HepG2 (cell line): Measurements from ENCODE around the gene SIAH2. TPM values are rescaled to one million over a fixed set of nuclear protein-coding genes. Genes with fewer than 3 reads are reported as not detected.

ENCODE experiments used
- ARNT ChIP-seq: fragments of 450-650 bp; IDR thresholded peaks from 2 replicates; pipeline ENCODE4 v1.6.1; 2017
- ASH2L ChIP-seq: fragments of 300-600, 200-600 bp; sonication (generic); IDR thresholded peaks from 2 replicates; pipeline ENCODE4 v1.7.0; 2017; ENCODE audit warnings: low read depth, mild to moderate bottlenecking, moderate library complexity, mixed read lengths, low read length; ENCODE audit not compliant: insufficient read length
- EZH2 ChIP-seq: conservative IDR thresholded peaks from 2 replicates; pipeline ENCODE4 v1.6.1; 2012; ENCODE audit warnings: mild to moderate bottlenecking, low read depth, low read length, moderate library complexity
- HDAC2 ChIP-seq: sonication (generic); formaldehyde crosslinking; IDR thresholded peaks from 2 replicates; pipeline ENCODE4 v1.4.0; 2020; ENCODE audit warnings: missing genetic modification reagents
- HNRNPLL ChIP-seq: fragments of 200-400 bp; formaldehyde crosslinking; IDR thresholded peaks from 2 replicates; pipeline ENCODE4 v1.6.1; 2017; ENCODE audit warnings: mild to moderate bottlenecking, low read depth, low read length; ENCODE audit not compliant: poor library complexity, severe bottlenecking
- JDP2 ChIP-seq: sonication (generic); formaldehyde crosslinking; IDR thresholded peaks from 2 replicates; pipeline ENCODE4 v1.8.1; 2022; ENCODE audit warnings: missing genetic modification reagents, borderline replicate concordance
- JUND ChIP-seq: sonication (generic); formaldehyde crosslinking; IDR thresholded peaks from 2 replicates; pipeline ENCODE4 v1.8.0; 2022; ENCODE audit warnings: mild to moderate bottlenecking, missing genetic modification reagents
- KDM2A ChIP-seq: sonication (generic); formaldehyde crosslinking; IDR thresholded peaks from 2 replicates; pipeline ENCODE4 v1.4.0; 2020; ENCODE audit warnings: low read depth, missing genetic modification reagents, borderline replicate concordance
- KDM4B ChIP-seq: sonication (generic); formaldehyde crosslinking; IDR thresholded peaks from 2 replicates; pipeline ENCODE4 v1.4.0; 2020; ENCODE audit warnings: missing genetic modification reagents
- MAFK ChIP-seq, 2 experiments: IDR thresholded peaks in 1 of 2; conservative IDR thresholded peaks in 1 of 2; 2 replicates each; pipeline ENCODE4 v1.6.1; 2011; ENCODE audit warnings: improper control_type of control experiment in 2 of 2, low read length in 2 of 2
- PHF21A ChIP-seq: sonication (generic); formaldehyde crosslinking; IDR thresholded peaks from 2 replicates; pipeline ENCODE4 v1.5.0; 2020; ENCODE audit warnings: mild to moderate bottlenecking, missing genetic modification reagents
- RCOR2 ChIP-seq: IDR thresholded peaks from 2 replicates; pipeline ENCODE4 v1.6.1; 2016; ENCODE audit warnings: missing biosample characterization, missing genetic modification reagents
- ZBTB39 ChIP-seq: sonication (generic); formaldehyde crosslinking; IDR thresholded peaks from 2 replicates; pipeline ENCODE4 v1.5.0; 2020; ENCODE audit warnings: missing genetic modification reagents
- ZBTB43 ChIP-seq: sonication (generic); formaldehyde crosslinking; conservative IDR thresholded peaks from 2 replicates; pipeline ENCODE4 v1.4.0; 2020; ENCODE audit warnings: missing genetic modification reagents
- ZC3H13 ChIP-seq: sonication (generic); formaldehyde crosslinking; IDR thresholded peaks from 2 replicates; pipeline ENCODE4 v1.8.1; 2023; ENCODE audit warnings: mild to moderate bottlenecking, missing genetic modification reagents, moderate library complexity
- ZEB1 ChIP-seq: IDR thresholded peaks from 2 replicates; pipeline ENCODE4 v1.6.1; 2012; ENCODE audit warnings: mild to moderate bottlenecking, low read depth, inconsistent platforms; ENCODE audit not compliant: insufficient replicate concordance
- ZFP36 ChIP-seq: fragments of 150-350 bp; IDR thresholded peaks from 2 replicates; pipeline ENCODE4 v1.6.1; 2018; ENCODE audit warnings: borderline replicate concordance, low read length, low read depth; ENCODE audit not compliant: partially characterized antibody
- ZNF205 ChIP-seq: IDR thresholded peaks from 2 replicates; pipeline ENCODE4 v1.6.1; 2018; ENCODE audit warnings: missing biosample characterization, missing genetic modification reagents
- ZNF556 ChIP-seq: sonication (generic); formaldehyde crosslinking; IDR thresholded peaks from 2 replicates; pipeline ENCODE4 v1.4.0; 2020; ENCODE audit warnings: mild to moderate bottlenecking, missing genetic modification reagents, borderline replicate concordance
- ZNF589 ChIP-seq: sonication (generic); formaldehyde crosslinking; conservative IDR thresholded peaks from 2 replicates; pipeline ENCODE4 v1.8.0; 2022; ENCODE audit warnings: mild to moderate bottlenecking, moderate library complexity, missing genetic modification reagents
- polyA plus RNA-seq, 8 experiments: library from polyadenylated mRNA; depleted of rRNA in 3 of 8; stranded (reverse) in 7 of 8; unstranded in 1 of 8; fragments of >200 nt; fragmentation: Illumina TruSeq in 4 of 8; extraction: Trizol in 4 of 8; gene quantifications; 2 replicates each; pipeline versions ENCODE4 v1.2.1 to v1.2.3, GENCODE V29; 2011 to 2016; ENCODE audit warnings: low read depth in 4 of 8, missing spikeins in 1 of 8, mixed read lengths in 1 of 8; ENCODE audit not compliant: insufficient read depth in 1 of 8
- total RNA-seq, 5 experiments: library from RNA; depleted of rRNA; stranded (reverse); fragments of >200 nt; fragmentation: Illumina TruSeq; extraction: Trizol; gene quantifications; 2 replicates each; pipeline ENCODE4 v1.2.3, GENCODE V29; 2016; ENCODE audit warnings: low read depth in 1 of 5
- TF ChIP-seq, protein P1 (sequence below): sonication (generic); formaldehyde crosslinking; IDR thresholded peaks from 2 replicates; pipeline ENCODE4 v1.9.0; 2021; ENCODE audit warnings: missing genetic modification reagents, borderline replicate concordance

Gene SIAH2
- total and polyA plus RNA-seq, 2 of the 13 experiments (the other 11 are each of a cell fraction or from before 2014, with no cell fraction given): 71.8 to 117 TPM

- TF ChIP-seq ZBTB39 (CRISPR knock-in tag) (peak; percentile 86), ZNF589 (CRISPR knock-in tag) (peak; percentile 75; the same call in 1 of the 2 replicates), PHF21A (CRISPR knock-in tag) (peak; percentile 81), ZNF556 (CRISPR knock-in tag) (no peak), ZFP36 (no peak), RCOR2 (CRISPR knock-in tag) (peak; percentile 90), ASH2L (peak; percentile 66), HDAC2 (CRISPR knock-in tag) (peak; percentile 97), ZNF205 (CRISPR knock-in tag) (peak; percentile 65; the same call in 1 of the 2 replicates), ARNT (no peak), JDP2 (CRISPR knock-in tag) (peak; percentile 73; the same call in 1 of the 2 replicates), ZC3H13 (CRISPR knock-in tag) (no peak), KDM2A (CRISPR knock-in tag) (no peak), ZEB1 (peak; percentile 64), KDM4B (peak; percentile 74; the same call in 1 of the 2 replicates), HNRNPLL (no peak), MAFK (conservative IDR thresholded peaks at IDR 0.05 in 1 of 2, IDR thresholded peaks at IDR 0.05 in 1 of 2; ENCODE audit: low read length in 2 of 2) (peak; percentile 27 to 53; a peak in 2 of 4 replicates), EZH2 (no peak), ZBTB43 (peak; percentile 53; the same call in 1 of the 2 replicates), JUND (CRISPR knock-in tag) (peak; percentile 87)
- TF ChIP-seq, protein P1, sequence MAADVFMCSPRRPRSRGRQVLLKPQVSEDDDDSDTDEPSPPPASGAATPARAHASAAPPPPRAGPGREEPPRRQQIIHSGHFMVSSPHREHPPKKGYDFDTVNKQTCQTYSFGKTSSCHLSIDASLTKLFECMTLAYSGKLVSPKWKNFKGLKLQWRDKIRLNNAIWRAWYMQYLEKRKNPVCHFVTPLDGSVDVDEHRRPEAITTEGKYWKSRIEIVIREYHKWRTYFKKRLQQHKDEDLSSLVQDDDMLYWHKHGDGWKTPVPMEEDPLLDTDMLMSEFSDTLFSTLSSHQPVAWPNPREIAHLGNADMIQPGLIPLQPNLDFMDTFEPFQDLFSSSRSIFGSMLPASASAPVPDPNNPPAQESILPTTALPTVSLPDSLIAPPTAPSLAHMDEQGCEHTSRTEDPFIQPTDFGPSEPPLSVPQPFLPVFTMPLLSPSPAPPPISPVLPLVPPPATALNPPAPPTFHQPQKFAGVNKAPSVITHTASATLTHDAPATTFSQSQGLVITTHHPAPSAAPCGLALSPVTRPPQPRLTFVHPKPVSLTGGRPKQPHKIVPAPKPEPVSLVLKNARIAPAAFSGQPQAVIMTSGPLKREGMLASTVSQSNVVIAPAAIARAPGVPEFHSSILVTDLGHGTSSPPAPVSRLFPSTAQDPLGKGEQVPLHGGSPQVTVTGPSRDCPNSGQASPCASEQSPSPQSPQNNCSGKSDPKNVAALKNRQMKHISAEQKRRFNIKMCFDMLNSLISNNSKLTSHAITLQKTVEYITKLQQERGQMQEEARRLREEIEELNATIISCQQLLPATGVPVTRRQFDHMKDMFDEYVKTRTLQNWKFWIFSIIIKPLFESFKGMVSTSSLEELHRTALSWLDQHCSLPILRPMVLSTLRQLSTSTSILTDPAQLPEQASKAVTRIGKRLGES (CRISPR knock-in tag): no peak
Measured at GRCh38 chr3:150736903-150737832, 25.8 kb downstream of the SIAH2 start (continued).
